H1 (cell line): Measurements from ENCODE around the gene TIA1. TPM values are rescaled to one million over a fixed set of nuclear protein-coding genes. Genes with fewer than 3 reads are reported as not detected.

Source experiments
- CTCF ChIA-PET: fragments of 300-600 bp; sonication (Branson Sonifier 250); formaldehyde crosslinking; loops from one replicate; lab custom pipeline; 2021; ENCODE audit not compliant: partially characterized antibody; lab: Charles Lee
- POLR2A ChIA-PET: fragments of 300-600 bp; sonication (Branson Sonifier 250); formaldehyde crosslinking; loops from one replicate; lab custom pipeline; 2021; ENCODE audit warnings: inconsistent platforms; ENCODE audit not compliant: partially characterized antibody; lab: Charles Lee
- DNase-seq, 2 experiments: peaks; one replicate each; pipeline versions ENCODE4 v3.0.0 to v3.0.0-alpha.2; 2010 to 2022; ENCODE audit warnings: low spot score in 2 of 2, low read depth in 1 of 2, mixed read lengths in 1 of 2
- FAIRE-seq: peaks from 2 replicates; lab custom pipeline; 2011; peaks lifted over from hg19 to GRCh38; lab: Jason Lieb, UNC
- H2AFZ ChIP-seq: 2 replicates; pipeline ENCODE4 v1.8.1; 2012; ENCODE audit warnings: low read length, inconsistent platforms
- H2AK5ac ChIP-seq: 2 replicates; pipeline ENCODE4 v1.6.1; 2013; ENCODE audit warnings: low read depth, low read length
- H2BK120ac ChIP-seq: replicated peaks from 2 replicates; pipeline ENCODE3; 2013; ENCODE audit warnings: low read depth, low read length, inconsistent platforms
- H2BK12ac ChIP-seq: 2 replicates; pipeline ENCODE4 v1.6.1; 2013; ENCODE audit warnings: low read depth, low read length
- H2BK15ac ChIP-seq: 2 replicates; pipeline ENCODE4 v1.6.1; 2013; ENCODE audit warnings: low read length
- H2BK20ac ChIP-seq: 2 replicates; pipeline ENCODE4 v1.6.1; 2013; ENCODE audit warnings: low read length
- H2BK5ac ChIP-seq: 2 replicates; pipeline ENCODE4 v1.6.1; 2013; ENCODE audit warnings: low read depth, low read length
- H3K14ac ChIP-seq: 2 replicates; pipeline ENCODE4 v1.6.1; 2013; ENCODE audit warnings: inconsistent platforms; ENCODE audit not compliant: insufficient read length
- H3K18ac ChIP-seq: 2 replicates; pipeline ENCODE4 v1.6.1; 2013; ENCODE audit warnings: low read length; ENCODE audit errors: extremely low read depth
- H3K23ac ChIP-seq: 2 replicates; pipeline ENCODE4 v1.6.1; 2013; ENCODE audit warnings: inconsistent platforms; ENCODE audit not compliant: insufficient read length
- H3K23me2 ChIP-seq: 2 replicates; pipeline ENCODE4 v1.6.1; 2013; ENCODE audit warnings: low read depth, low read length
- H3K27ac ChIP-seq: 2 replicates; pipeline ENCODE4 v1.6.1; 2011; ENCODE audit warnings: low read depth, low read length, inconsistent platforms
- H3K27me3 ChIP-seq, 4 experiments: replicated peaks in 1 of 4; 1 replicate in 1 of 4; 2 replicates in 3 of 4; pipeline versions ENCODE4 v1.6.1 to v1.8.1; 2011 to 2013; ENCODE audit warnings: low read length in 3 of 4, mild to moderate bottlenecking in 3 of 4, inconsistent platforms in 2 of 4, mixed read lengths in 2 of 4, moderate library complexity in 1 of 4; ENCODE audit not compliant: control insufficient read depth in 3 of 4, insufficient read depth in 3 of 4; ENCODE audit errors: extremely low read depth in 1 of 4
- H3K36me3 ChIP-seq, 4 experiments: 2 replicates each; pipeline versions ENCODE4 v1.6.1 to v1.8.1; 2011 to 2013; ENCODE audit warnings: mild to moderate bottlenecking in 4 of 4, low read length in 3 of 4, moderate library complexity in 2 of 4, control low read depth in 1 of 4, inconsistent platforms in 1 of 4; ENCODE audit not compliant: insufficient read depth in 4 of 4, control insufficient read depth in 2 of 4
- H3K4ac ChIP-seq: replicated peaks from 2 replicates; pipeline ENCODE3; 2013; ENCODE audit warnings: low read length, low read depth, mixed read lengths, inconsistent platforms; ENCODE audit not compliant: insufficient read length
- H3K4me1 ChIP-seq, 4 experiments: replicated peaks in 1 of 4; 1 replicate in 1 of 4; 2 replicates in 3 of 4; pipeline versions ENCODE4 v1.6.1 to v1.8.1; 2011 to 2013; ENCODE audit warnings: low read length in 3 of 4, inconsistent platforms in 2 of 4, mixed read lengths in 1 of 4; ENCODE audit not compliant: insufficient read depth in 4 of 4, control insufficient read depth in 3 of 4
- H3K4me2 ChIP-seq, 2 experiments: 2 replicates each; pipeline versions ENCODE4 v1.6.1 to v1.8.1; 2011 to 2013; ENCODE audit warnings: low read depth in 2 of 2, low read length in 2 of 2, control low read depth in 1 of 2, inconsistent platforms in 1 of 2, mild to moderate bottlenecking in 1 of 2; ENCODE audit not compliant: insufficient read depth in 1 of 2
- H3K4me3 ChIP-seq, 4 experiments: fragments of 200-600, 300-600 bp in 1 of 4; sonication (generic), shearing (Covaris generic), sonication (Bioruptor Twin) in 1 of 4; 2 replicates each; pipeline versions ENCODE4 v1.5.1 to v1.8.1; 2011 to 2016; ENCODE audit warnings: low read length in 4 of 4, low read depth in 3 of 4, control low read depth in 2 of 4, inconsistent platforms in 2 of 4, mild to moderate bottlenecking in 2 of 4, mixed read lengths in 1 of 4, moderate library complexity in 1 of 4; ENCODE audit not compliant: insufficient read depth in 2 of 4; ENCODE audit errors: extremely low read depth in 1 of 4
- H3K56ac ChIP-seq: replicated peaks from 2 replicates; pipeline ENCODE3; 2013; ENCODE audit warnings: low read depth, mild to moderate bottlenecking, mixed read lengths, low read length, inconsistent platforms; ENCODE audit not compliant: insufficient read length
- H3K79me1 ChIP-seq: 2 replicates; pipeline ENCODE4 v1.6.1; 2013; ENCODE audit warnings: low read depth, low read length, control low read depth
- H3K79me2 ChIP-seq, 2 experiments: 2 replicates each; pipeline versions ENCODE4 v1.6.1 to v1.8.1; 2012 to 2013; ENCODE audit warnings: low read length in 2 of 2, mild to moderate bottlenecking in 2 of 2, inconsistent platforms in 1 of 2; ENCODE audit not compliant: insufficient read depth in 2 of 2, control insufficient read depth in 1 of 2
- H3K9ac ChIP-seq, 4 experiments: replicated peaks in 1 of 4; 1 replicate in 1 of 4; 2 replicates in 3 of 4; pipeline versions ENCODE4 v1.6.1 to v1.8.1; 2011 to 2013; ENCODE audit warnings: low read depth in 3 of 4, low read length in 3 of 4, control low read depth in 2 of 4, mild to moderate bottlenecking in 2 of 4, moderate library complexity in 2 of 4, inconsistent platforms in 1 of 4; ENCODE audit errors: extremely low read depth in 1 of 4
- H3K9me3 ChIP-seq, 2 experiments: 2 replicates each; pipeline versions ENCODE4 v1.6.1 to v1.8.1; 2012 to 2013; ENCODE audit warnings: mild to moderate bottlenecking in 2 of 2, moderate library complexity in 2 of 2, control low read depth in 1 of 2, inconsistent platforms in 1 of 2, low read depth in 1 of 2, low read length in 1 of 2, mixed read lengths in 1 of 2; ENCODE audit not compliant: insufficient read depth in 2 of 2
- H4K20me1 ChIP-seq, 2 experiments: replicated peaks in 1 of 2; 2 replicates each; pipeline versions ENCODE3 to v1.8.1; 2011 to 2013; ENCODE audit warnings: inconsistent platforms in 2 of 2, low read length in 2 of 2, mild to moderate bottlenecking in 1 of 2; ENCODE audit not compliant: insufficient read depth in 2 of 2, control insufficient read depth in 1 of 2
- H4K5ac ChIP-seq: 2 replicates; pipeline ENCODE4 v1.6.1; 2013; ENCODE audit warnings: low read length, low read depth, mixed read lengths, inconsistent platforms; ENCODE audit not compliant: insufficient read length
- H4K8ac ChIP-seq: 2 replicates; pipeline ENCODE4 v1.8.0; 2013; ENCODE audit warnings: mild to moderate bottlenecking, moderate library complexity, low read length, inconsistent platforms; ENCODE audit not compliant: insufficient read depth; ENCODE audit errors: extremely low read depth
- H4K91ac ChIP-seq: replicated peaks from 2 replicates; pipeline ENCODE3; 2013; ENCODE audit warnings: low read length, mixed read lengths, inconsistent platforms; ENCODE audit not compliant: insufficient read length
- ATF3 ChIP-seq: IDR thresholded peaks from 2 replicates; pipeline ENCODE4 v1.6.1; 2011; ENCODE audit warnings: low read depth, mild to moderate bottlenecking, low read length; ENCODE audit not compliant: insufficient read depth
- BCL11A ChIP-seq, 2 experiments: IDR thresholded peaks; one replicate each; pipeline ENCODE4 v1.6.1; 2011; ENCODE audit warnings: low read depth in 2 of 2, low read length in 2 of 2, mild to moderate bottlenecking in 2 of 2
- BRCA1 ChIP-seq: IDR thresholded peaks from 2 replicates; pipeline ENCODE4 v1.6.1; 2012; ENCODE audit warnings: low read depth, low read length, improper control_type of control experiment
- CHD1 ChIP-seq: IDR thresholded peaks from 2 replicates; pipeline ENCODE4 v1.6.1; 2012; ENCODE audit warnings: low read depth, low read length, improper control_type of control experiment
- CTBP2 ChIP-seq: IDR thresholded peaks from 2 replicates; pipeline ENCODE4 v1.7.0; 2011; ENCODE audit warnings: borderline replicate concordance, mild to moderate bottlenecking, moderate library complexity, mixed read lengths, low read length; ENCODE audit not compliant: insufficient read depth, insufficient read length
- EP300 ChIP-seq, 2 experiments: IDR thresholded peaks; 1 replicate in 1 of 2; 2 replicates in 1 of 2; pipeline ENCODE4 v1.6.1; 2011 to 2012; ENCODE audit warnings: low read depth in 2 of 2, low read length in 2 of 2, mild to moderate bottlenecking in 2 of 2, borderline replicate concordance in 1 of 2, inconsistent platforms in 1 of 2, moderate library complexity in 1 of 2
- JUN ChIP-seq: IDR thresholded peaks from 2 replicates; pipeline ENCODE4 v1.6.1; 2011; ENCODE audit warnings: low read depth, mild to moderate bottlenecking, improper control_type of control experiment, low read length
- MAFK ChIP-seq: IDR thresholded peaks from 2 replicates; pipeline ENCODE4 v1.6.1; 2012; ENCODE audit warnings: low read depth, mild to moderate bottlenecking, improper control_type of control experiment, low read length
- MAX ChIP-seq: IDR thresholded peaks from 2 replicates; pipeline ENCODE4 v1.6.1; 2012; ENCODE audit warnings: inconsistent platforms
- RNF2 ChIP-seq: fragments of 200-900, 300-1000 bp; sonication (generic); IDR thresholded peaks from 2 replicates; pipeline ENCODE4 v1.7.1; 2016; ENCODE audit warnings: borderline replicate concordance, low read depth, mild to moderate bottlenecking, antibody characterized with exemption, low read length; ENCODE audit not compliant: poor library complexity, severe bottlenecking; ENCODE audit errors: missing control alignments
- RXRA ChIP-seq: IDR thresholded peaks from 2 replicates; pipeline ENCODE4 v1.6.1; 2011; ENCODE audit warnings: low read depth, mild to moderate bottlenecking, low read length, moderate library complexity; ENCODE audit not compliant: insufficient read depth
- TBP ChIP-seq: IDR thresholded peaks from 2 replicates; pipeline ENCODE4 v1.6.1; 2011; ENCODE audit warnings: low read depth, low read length, improper control_type of control experiment
- TCF12 ChIP-seq: IDR thresholded peaks from 2 replicates; pipeline ENCODE4 v1.6.1; 2011; ENCODE audit warnings: low read depth, mild to moderate bottlenecking, low read length
- WGBS, 2 experiments: shearing (Covaris generic) in 1 of 2; methylation state at CpG; one replicate each; pipeline versions ENCODE4 v1.1.6 to v1.1.7; 2013 to 2015; ENCODE audit warnings: low lambda C conversion rate in 2 of 2, mixed read lengths in 2 of 2, inconsistent platforms in 1 of 2, low coverage in 1 of 2, missing lambda C conversion rate in 1 of 2; ENCODE audit not compliant: insufficient replicate concordance in 2 of 2, insufficient coverage in 1 of 2, insufficient read length in 1 of 2; ENCODE audit errors: extremely low coverage in 1 of 2, missing lambda C conversion rate in 1 of 2; 5-methylcytosine and 5-hydroxymethylcytosine counted together
- polyA plus RNA-seq, 7 experiments: library from polyadenylated mRNA; depleted of rRNA in 3 of 7; stranded (reverse) in 5 of 7; unstranded in 2 of 7; fragments of >200 nt in 5 of 7; fragments of 200-250 nt in 2 of 7; gene quantifications; 1 replicate in 5 of 7; 2 replicates in 1 of 7; 4 replicates in 1 of 7; pipeline versions ENCODE4 v1.2.1 to v1.2.3, GENCODE V29; 2011 to 2013; ENCODE audit warnings: missing spikeins in 2 of 7, mixed read lengths in 2 of 7
- total RNA-seq: library from RNA; stranded (reverse); fragmentation: NEBNext Ultra II Directional; extraction: Animal tissue kit (Norgen Biotek cat#: 25700); gene quantifications from 2 replicates; pipeline ENCODE4 v1.2.1, GENCODE V29; 2021

The TIA1 gene
- total and polyA plus RNA-seq, 2 of the 8 experiments (the other 6 are each of a cell fraction or from before 2014, with no cell fraction given) = 58.6 to 181 TPM

DNA sequence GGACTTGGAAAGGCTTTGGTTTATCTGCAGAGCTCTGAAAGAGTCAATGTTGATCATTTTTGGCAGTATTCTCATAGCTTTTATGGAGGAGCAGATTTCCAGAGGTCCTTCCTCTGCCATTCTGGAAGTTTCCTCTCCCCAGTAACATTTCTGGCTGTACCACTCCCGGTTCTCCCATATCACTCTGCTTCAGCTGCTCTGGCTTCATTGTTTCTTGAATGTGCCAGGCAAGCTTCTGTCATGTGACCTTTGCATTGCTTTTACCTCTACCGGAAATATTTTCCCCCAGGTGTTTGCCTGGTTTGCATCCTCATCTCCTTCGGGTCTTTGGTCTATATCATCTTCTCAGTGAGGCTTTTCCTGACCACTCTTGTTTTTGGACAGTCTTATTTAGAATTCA lies 21.9 kb upstream of the TIA1 start:
- 97% methylated on average over 3 of the region's 3 CpGs; no CpG with 5 or more reads in 1 of the 2 experiments for WGBS, 2 experiments
- Histone ChIP-seq H3K27ac (no peak overlapping the region), H2BK20ac (no peak overlapping the region), H4K5ac (no peak overlapping the region), H3K36me3 (peaks cover 4 to 33% (median 14%) of the 10 kb centered on the region in 4 experiments; a peak in 7 of 8 replicates), H4K8ac (no peak overlapping the region), H3K4ac (no peak overlapping the region), H3K56ac (no peak overlapping the region), H2BK15ac (no peak overlapping the region), H3K4me2 (no peak overlapping the region), H3K4me3 (no peak overlapping the region), H3K23ac (no peak overlapping the region), H3K9ac (no peak overlapping the region), H3K18ac (no peak overlapping the region), H3K27me3 (no peaks in the 10 kb centered on the region), H4K20me1 (peaks cover 0 to 1% of the 10 kb centered on the region in 2 experiments), H3K14ac (no peak overlapping the region), H2BK12ac (no peak overlapping the region), H2AK5ac (no peak overlapping the region), H3K23me2 (no peaks in the 10 kb centered on the region), H2AFZ (no peak overlapping the region), H4K91ac (no peak overlapping the region), H2BK120ac (no peak overlapping the region), H3K4me1 (no peaks in the 10 kb centered on the region), H3K9me3 (peaks cover 0 to 8% of the 10 kb centered on the region in 2 experiments; a peak in 2 of 4 replicates), H3K79me1 (no peaks in the 10 kb centered on the region), H2BK5ac (no peak overlapping the region), H3K79me2 (no peaks in the 10 kb centered on the region)
- DNase-seq (no peak), FAIRE-seq (no peak)
- CTCF ChIA-PET = no interaction called here
- POLR2A ChIA-PET = interaction anchor here (0.8 to 2.3 kb wide), 5 partner anchors 8 to 185 kb away, joined by 3 to 11 read pairs (median 3); partner anchors contain the start of gene PCYOX1
- TF ChIP-seq BRCA1 (no peak), CTBP2 (no peak), ATF3 (no peak), MAFK (no peak), MAX (no peak), TCF12 (no peak), EP300 (IDR thresholded peaks at IDR 0.05; ENCODE audit: borderline replicate concordance in 1 of 2, low read depth in 2 of 2, low read length in 2 of 2) (no peak), RXRA (no peak), BCL11A (IDR thresholded peaks at IDR 0.05; ENCODE audit: low read depth in 2 of 2, low read length in 2 of 2) (no peak), RNF2 (no peak), CHD1 (no peak), JUN (no peak), TBP (no peak)
